OCI-LY7 (cell line): ENCODE measurements around the gene PPP3CA. TPM values are rescaled to one million over a fixed set of nuclear protein-coding genes. Genes with fewer than 3 reads are reported as not detected.

Experiments used
- BruUV-seq: library from RNA; stranded (reverse); fragments of 400-500 nt; replicated peaks from 2 replicates; lab custom pipeline; 2021; lab: Mats Ljungman, UMichigan
- CTCF ChIA-PET: fragments of 300-600 bp; sonication (Branson Sonifier 250); formaldehyde crosslinking; loops from one replicate; lab custom pipeline; 2022; ENCODE audit warnings: antibody characterized with exemption; ENCODE audit not compliant: unreplicated experiment; lab: Charles Lee
- POLR2A ChIA-PET: fragments of 300-600 bp; sonication (Branson Sonifier 250); formaldehyde crosslinking; loops from one replicate; lab custom pipeline; 2022; ENCODE audit warnings: antibody characterized with exemption; lab: Charles Lee
- DNase-seq: peaks from one replicate; pipeline ENCODE4 v3.0.0-alpha.2; 2015; ENCODE audit warnings: low spot score
- H2AFZ ChIP-seq: fragments of 200-600 bp; sonication (generic), shearing (Covaris generic); 2 replicates; pipeline ENCODE4 v1.6.1; 2014; ENCODE audit warnings: mild to moderate bottlenecking, antibody characterized with exemption, low read length, moderate library complexity
- H3K27ac ChIP-seq: fragments of 200-600 bp; sonication (generic); 2 replicates; pipeline ENCODE4 v1.5.1; 2014; ENCODE audit warnings: mixed run types, low read depth, mild to moderate bottlenecking, moderate library complexity, low read length, inconsistent platforms; ENCODE audit not compliant: poor library complexity, severe bottlenecking
- H3K36me3 ChIP-seq: fragments of 200-600 bp; sonication (generic); 2 replicates; pipeline ENCODE4 v1.6.1; 2014; ENCODE audit warnings: mild to moderate bottlenecking, antibody characterized with exemption, low read length, moderate library complexity, mixed read lengths; ENCODE audit not compliant: insufficient read depth
- H3K4me1 ChIP-seq: fragments of 200-600 bp; sonication (generic); 2 replicates; pipeline ENCODE4 v1.5.1; 2014; ENCODE audit warnings: mild to moderate bottlenecking, low read length; ENCODE audit not compliant: insufficient read depth, poor library complexity, severe bottlenecking
- H3K4me2 ChIP-seq: fragments of 200-600 bp; sonication (generic); 2 replicates; pipeline ENCODE4 v1.6.1; 2014; ENCODE audit warnings: mild to moderate bottlenecking, low read length
- H3K4me3 ChIP-seq: fragments of 200-600 bp; sonication (generic); 2 replicates; pipeline ENCODE4 v1.5.1; 2014; ENCODE audit warnings: mild to moderate bottlenecking, low read depth, low read length; ENCODE audit not compliant: poor library complexity, severe bottlenecking
- H3K79me2 ChIP-seq: fragments of 200-600 bp; sonication (generic); 2 replicates; pipeline ENCODE4 v1.6.1; 2016; ENCODE audit warnings: low read depth, mild to moderate bottlenecking, low read length, moderate library complexity, mixed read lengths; ENCODE audit not compliant: insufficient read depth
- H3K9me2 ChIP-seq: fragments of 200-600 bp; sonication (generic); 2 replicates; pipeline ENCODE4 v1.6.1; 2016; ENCODE audit warnings: mild to moderate bottlenecking, low read length, mixed read lengths; ENCODE audit not compliant: insufficient read depth
- H3K9me3 ChIP-seq: fragments of 200-600 bp; sonication (generic); 2 replicates; pipeline ENCODE4 v1.6.1; 2014; ENCODE audit warnings: mild to moderate bottlenecking, mixed run types, low read length, mixed read lengths
- H4K20me1 ChIP-seq: fragments of 200-600 bp; sonication (generic); 2 replicates; pipeline ENCODE4 v1.6.1; 2014; ENCODE audit warnings: mild to moderate bottlenecking, antibody characterized with exemption, low read length, moderate library complexity, mixed read lengths; ENCODE audit not compliant: insufficient read depth
- CTCF ChIP-seq: fragments of 200-600 bp; sonication (generic); conservative IDR thresholded peaks from 2 replicates; pipeline ENCODE4 v1.5.1; 2014; ENCODE audit warnings: mild to moderate bottlenecking, antibody characterized with exemption, low read length, moderate library complexity, mixed read lengths
- EZH2phosphoT487 ChIP-seq: fragments of 200-600 bp; sonication (generic); IDR thresholded peaks from 2 replicates; pipeline ENCODE4 v1.6.1; 2018; ENCODE audit warnings: low read depth, borderline replicate concordance, mild to moderate bottlenecking, mixed run types, antibody characterized with exemption, low read length, moderate library complexity, mixed read lengths
- intact Hi-C: fragments of 100-400 bp; cut with micrococcal nuclease; formaldehyde crosslinking; loops from one replicate; pipeline ENCODE4 v1.10.0; 2022; ENCODE audit not compliant: unreplicated experiment
- total RNA-seq, 2 experiments: library from RNA; depleted of rRNA in 1 of 2; stranded (reverse); fragments of >200 nt in 1 of 2; shearing (Covaris generic) in 1 of 2; gene quantifications; 2 replicates each; pipeline ENCODE4 v1.2.3, GENCODE V29; 2014 to 2022

Gene PPP3CA
- total RNA-seq, 2 experiments from 2014 or later: 9.2 to 13.6 TPM

DNA sequence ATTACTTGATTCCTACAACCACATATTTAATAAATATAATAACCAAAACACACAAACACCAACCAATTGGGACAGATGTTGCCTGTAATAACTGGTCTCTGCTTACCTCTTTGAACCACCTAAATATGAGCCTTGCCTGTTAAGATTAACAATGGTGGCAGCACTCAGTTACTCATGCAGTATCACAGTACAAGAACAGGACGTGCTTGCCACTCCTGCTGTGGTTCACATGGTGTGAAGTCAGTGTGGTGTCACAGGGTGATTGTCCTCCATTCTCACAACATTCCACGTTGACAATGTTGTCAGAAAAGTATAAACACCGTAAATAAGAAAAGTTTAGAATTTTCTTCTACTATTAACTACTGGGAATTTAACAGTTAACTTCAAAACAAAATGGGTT lies 365.0 kb downstream of the PPP3CA start:
- no peaks in the 10 kb centered on the region for H3K9me3 ChIP-seq
- no peak overlapping the region for H3K27ac ChIP-seq
- no peaks in the 10 kb centered on the region for H3K4me1 ChIP-seq
- H4K20me1 ChIP-seq: no peaks in the 10 kb centered on the region
- H3K9me2 ChIP-seq: no peaks in the 10 kb centered on the region; the same call in 1 of the 2 replicates
- TF ChIP-seq CTCF (no peak), EZH2phosphoT487 (no peak)
- no peak for DNase-seq
- intact Hi-C loops: no loop called here
- H2AFZ ChIP-seq: no peak overlapping the region
- no peak overlapping the region for H3K4me2 ChIP-seq
- H3K36me3 ChIP-seq: no peaks in the 10 kb centered on the region
- POLR2A ChIA-PET: interaction anchor here (1.0 kb wide), 1 partner anchor 219 kb away, joined by 3 read pairs; no protein-coding TSS in a partner anchor
- H3K4me3 ChIP-seq: no peak overlapping the region
- H3K79me2 ChIP-seq: no peaks in the 10 kb centered on the region
- CTCF ChIA-PET: no interaction called here
- BruUV-seq: no TSS peak

DNA sequence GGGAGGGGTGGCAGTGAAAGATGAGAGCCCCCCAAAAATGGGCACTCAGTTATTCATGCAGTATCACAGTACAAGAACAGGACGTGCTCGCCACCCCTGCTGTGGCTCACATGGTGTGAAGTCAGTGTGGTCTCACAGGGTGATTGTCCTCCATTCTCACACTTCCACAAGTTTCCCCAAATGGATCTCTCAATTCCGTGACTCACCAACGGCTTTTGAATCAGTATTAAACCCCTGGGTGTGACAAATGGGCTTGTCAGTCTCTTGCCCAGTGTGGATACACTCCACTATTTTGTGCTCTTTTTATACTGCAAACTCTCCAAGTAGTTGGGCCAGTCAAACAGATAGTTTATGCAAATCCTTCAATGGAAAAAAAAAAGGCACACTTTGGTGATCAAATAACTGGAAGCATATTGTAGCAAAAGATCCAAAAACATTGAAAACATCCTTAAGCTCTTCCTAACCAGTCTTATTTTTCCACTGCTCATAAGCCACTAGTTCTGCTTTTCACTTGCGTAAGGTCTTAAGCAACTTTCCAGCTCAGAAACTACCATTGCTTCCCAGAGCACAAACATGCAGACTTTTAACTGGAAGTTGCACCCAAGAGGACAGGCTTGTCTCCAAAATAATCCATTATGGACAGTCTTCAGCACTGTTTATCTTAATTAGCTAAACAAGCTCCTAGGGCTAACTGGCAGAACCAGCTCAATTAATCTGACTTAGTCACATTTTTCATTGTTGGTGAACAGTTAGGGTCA lies 365.7 kb downstream of the PPP3CA start:
- no peak for DNase-seq
- no peaks in the 10 kb centered on the region for H3K79me2 ChIP-seq
- ChIA-PET POLR2A (interaction anchor here (1.0 kb wide), 1 partner anchor 220 kb away, joined by 3 read pairs; no protein-coding TSS in a partner anchor), CTCF (no interaction called here)
- H3K9me2 ChIP-seq: no peaks in the 10 kb centered on the region; the same call in 1 of the 2 replicates
- no peak overlapping the region for H3K27ac ChIP-seq
- H2AFZ ChIP-seq: no peak overlapping the region
- H3K4me1 ChIP-seq: no peaks in the 10 kb centered on the region
- H3K36me3 ChIP-seq: no peaks in the 10 kb centered on the region
- no peaks in the 10 kb centered on the region for H4K20me1 ChIP-seq
- BruUV-seq: no TSS peak
- no peak for TF ChIP-seq EZH2phosphoT487
- intact Hi-C loops: no loop called here
- no peak overlapping the region for H3K4me3 ChIP-seq
- H3K4me2 ChIP-seq: no peak overlapping the region
- H3K9me3 ChIP-seq: no peaks in the 10 kb centered on the region

DNA sequence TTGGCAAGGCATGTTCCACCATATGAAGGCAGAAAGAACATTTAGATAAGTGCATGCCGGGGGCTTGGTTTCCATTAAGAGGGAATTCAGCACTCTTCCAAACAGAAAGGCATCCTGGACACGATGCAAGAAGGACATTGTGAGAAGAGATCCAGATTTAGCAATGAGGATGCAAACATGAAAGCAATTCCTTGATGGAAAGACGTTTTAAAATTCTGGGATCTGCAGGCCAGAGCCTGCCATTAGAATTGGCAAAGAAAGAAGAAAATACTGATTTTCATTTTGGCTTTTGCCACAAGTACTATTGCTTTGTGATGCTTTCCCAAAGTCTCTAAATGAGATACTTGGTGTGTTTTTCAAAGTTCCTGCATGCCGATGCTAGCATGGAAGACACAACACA lies 367.6 kb downstream of the PPP3CA start:
- Histone ChIP-seq H3K36me3 (no peaks in the 10 kb centered on the region), H2AFZ (no peak overlapping the region), H4K20me1 (no peaks in the 10 kb centered on the region), H3K4me1 (no peaks in the 10 kb centered on the region), H3K27ac (no peak overlapping the region), H3K4me3 (no peak overlapping the region), H3K9me2 (no peaks in the 10 kb centered on the region; the same call in 1 of the 2 replicates), H3K9me3 (no peaks in the 10 kb centered on the region), H3K4me2 (no peak overlapping the region), H3K79me2 (no peaks in the 10 kb centered on the region)
- ChIA-PET CTCF (no interaction called here), POLR2A (interaction anchor here (0.7 kb wide), 2 partner anchors 103 to 1143 kb away, joined by 4 to 6 read pairs; no protein-coding TSS in a partner anchor)
- BruUV-seq: no TSS peak
- no peak for TF ChIP-seq EZH2phosphoT487
- no peak for DNase-seq
- intact Hi-C loops: no loop called here
